Raji (cell line): ENCODE data around the gene ARID5A.
A peak's percentile ranks its signal among the peaks of the same experiment; 100 is the strongest.

Experiments
- POLR2A ChIP-seq: IDR thresholded peaks from 2 replicates; pipeline ENCODE4 v1.6.1; 2011; ENCODE audit warnings: low read depth, low read length, control low read depth; ENCODE audit not compliant: insufficient read depth

The ARID5A gene

GRCh38 chr2:96536445-96537065 lies at the start of gene ARID5A:
ARID5A (plus strand) TSS chr2:96536752; CDS start chr2:96536827, 75 bp downstream.
- TF ChIP-seq POLR2A, result peak; percentile 55

- no peak for TF ChIP-seq POLR2A
Observed at GRCh38 chr2:96489261-96489660, 47.3 kb upstream of the ARID5A start.

DNA sequence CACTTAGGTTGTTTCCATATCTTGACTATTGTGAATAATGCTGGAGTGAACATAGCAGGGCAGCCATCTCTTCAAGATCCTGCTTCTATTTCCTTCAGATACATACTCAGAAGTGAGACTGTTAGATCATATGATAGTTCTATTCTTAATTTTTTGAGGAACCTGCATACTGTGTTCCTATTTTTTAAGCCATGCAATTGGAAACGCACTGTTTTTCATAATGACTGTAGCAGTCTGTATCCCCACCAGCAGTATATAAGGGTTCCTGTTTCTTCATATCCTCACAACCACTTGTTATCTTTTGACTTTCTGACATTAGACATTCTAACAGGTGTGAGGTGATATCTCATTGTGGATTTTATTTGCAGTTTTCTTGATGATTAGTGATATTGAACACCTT lies 46.9 kb upstream of the ARID5A start:
- no peak for TF ChIP-seq POLR2A

- TF ChIP-seq POLR2A, result no peak
Observed at GRCh38 chr2:96491860-96492497, 44.6 kb upstream of the ARID5A start.

- TF ChIP-seq POLR2A, result no peak
Observed at GRCh38 chr2:96493072-96493471, 43.5 kb upstream of the ARID5A start.

DNA sequence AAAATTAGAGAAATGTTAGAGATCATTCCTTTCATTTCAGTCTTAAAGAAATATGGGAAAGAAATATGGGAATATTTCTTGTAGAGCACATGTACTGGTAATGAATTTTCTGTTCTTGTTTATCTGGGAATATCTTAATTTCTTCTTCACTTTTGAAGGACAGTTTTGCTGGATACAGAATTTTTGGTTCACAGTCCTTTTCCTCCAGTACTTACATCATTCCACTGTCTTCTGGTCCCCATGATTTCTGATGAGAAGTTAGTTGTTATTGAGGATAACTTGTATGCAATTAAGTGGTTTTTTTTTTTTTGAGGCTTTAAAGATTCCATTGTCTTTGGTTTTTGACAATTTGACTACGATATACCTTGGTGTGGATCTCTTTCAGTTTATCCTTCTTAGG lies 42.4 kb upstream of the ARID5A start:
- TF ChIP-seq POLR2A, result no peak

DNA sequence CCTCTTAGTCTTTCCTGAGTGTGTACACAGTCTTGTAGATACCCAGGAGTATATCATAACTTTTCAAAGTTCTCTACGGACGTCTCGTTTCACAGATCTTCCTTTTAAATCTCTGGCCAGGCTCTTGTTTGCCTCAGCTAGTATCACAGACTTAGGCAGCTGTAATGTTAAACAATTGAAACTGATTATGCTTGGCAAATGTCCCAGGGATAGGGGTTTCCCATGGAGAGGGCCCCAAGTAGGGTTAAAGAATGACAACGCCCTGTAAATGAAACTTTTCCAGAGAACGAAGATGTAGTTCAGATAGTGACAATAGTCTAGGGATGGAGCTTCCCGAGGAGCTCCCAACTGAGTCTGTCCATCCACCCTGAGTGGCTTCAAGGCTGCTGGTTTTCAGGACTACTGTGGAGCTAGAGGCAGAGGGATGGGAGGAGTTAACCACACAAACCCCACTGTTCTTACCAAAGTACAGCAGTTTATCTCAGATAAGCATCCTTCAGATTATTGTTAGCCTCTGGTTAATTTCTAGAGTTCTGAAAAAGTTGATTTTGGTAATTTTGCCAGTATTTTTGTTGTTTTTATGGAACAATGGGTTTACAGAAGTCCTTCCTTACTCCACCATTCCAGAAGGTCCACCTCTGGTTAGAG lies 40.4 kb upstream of the ARID5A start:
- TF ChIP-seq POLR2A, result no peak

GRCh38 chr2:96498021-96498431 lies 38.5 kb upstream of the ARID5A start:
- no peak for TF ChIP-seq POLR2A

GRCh38 chr2:96499061-96499960 lies 37.2 kb upstream of the ARID5A start:
- TF ChIP-seq POLR2A, result no peak

DNA sequence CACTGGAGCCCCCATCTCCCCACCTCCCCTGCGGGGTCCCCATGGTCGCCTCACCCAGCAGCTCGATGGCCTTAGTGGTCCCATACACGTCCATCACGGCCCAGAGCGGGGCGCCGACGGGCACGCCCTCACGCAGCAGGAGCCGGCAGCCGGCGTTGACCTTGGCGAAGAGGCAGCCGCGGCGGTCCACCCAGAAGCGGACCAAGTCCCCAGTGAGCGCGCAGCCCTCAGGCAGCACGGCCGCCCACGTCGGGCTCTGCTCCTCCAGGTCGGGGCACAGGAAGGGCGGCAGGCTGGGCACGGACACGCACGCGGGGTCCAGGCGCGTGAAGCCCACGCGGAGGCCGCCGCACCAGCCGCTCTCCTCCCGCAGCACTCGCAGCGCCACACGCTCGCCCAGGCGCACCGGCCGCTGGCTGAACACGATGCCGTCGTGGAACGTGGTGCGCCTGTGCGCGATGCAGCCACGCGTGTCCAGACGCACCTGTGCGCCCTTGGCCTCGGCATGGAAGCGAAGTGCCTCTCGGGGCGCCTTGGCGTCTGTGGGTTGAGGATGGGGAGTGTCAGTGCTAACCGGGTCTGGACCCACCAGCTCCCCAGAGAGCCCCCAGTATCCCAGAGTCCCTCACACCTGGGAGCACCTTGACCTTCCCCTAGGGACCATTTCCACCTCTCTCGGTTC lies 36.0 kb upstream of the ARID5A start:
- TF ChIP-seq POLR2A, result no peak

DNA sequence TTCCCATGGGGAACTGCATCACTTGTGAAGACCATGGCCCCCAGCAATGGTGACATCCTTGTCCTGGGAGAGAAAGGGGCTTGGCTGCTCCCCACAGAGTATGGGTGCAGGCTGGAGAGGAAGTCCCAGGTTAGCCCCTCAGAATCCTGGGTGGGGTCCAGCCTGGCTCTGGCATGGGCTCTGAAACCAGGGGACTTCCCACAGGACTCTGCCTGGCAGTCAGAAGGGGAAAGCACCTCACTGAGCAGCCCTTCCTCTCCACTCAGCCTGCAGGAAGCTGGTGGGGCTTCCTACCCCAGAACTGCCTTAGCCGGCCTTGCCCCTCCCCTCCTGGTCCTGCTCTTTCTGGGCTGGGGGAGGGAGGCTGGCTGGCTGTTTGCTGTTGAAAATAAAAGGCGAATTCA lies 35.1 kb upstream of the ARID5A start:
- no peak for TF ChIP-seq POLR2A

GRCh38 chr2:96501886-96502810 lies 34.4 kb upstream of the ARID5A start:
- no peak for TF ChIP-seq POLR2A

DNA sequence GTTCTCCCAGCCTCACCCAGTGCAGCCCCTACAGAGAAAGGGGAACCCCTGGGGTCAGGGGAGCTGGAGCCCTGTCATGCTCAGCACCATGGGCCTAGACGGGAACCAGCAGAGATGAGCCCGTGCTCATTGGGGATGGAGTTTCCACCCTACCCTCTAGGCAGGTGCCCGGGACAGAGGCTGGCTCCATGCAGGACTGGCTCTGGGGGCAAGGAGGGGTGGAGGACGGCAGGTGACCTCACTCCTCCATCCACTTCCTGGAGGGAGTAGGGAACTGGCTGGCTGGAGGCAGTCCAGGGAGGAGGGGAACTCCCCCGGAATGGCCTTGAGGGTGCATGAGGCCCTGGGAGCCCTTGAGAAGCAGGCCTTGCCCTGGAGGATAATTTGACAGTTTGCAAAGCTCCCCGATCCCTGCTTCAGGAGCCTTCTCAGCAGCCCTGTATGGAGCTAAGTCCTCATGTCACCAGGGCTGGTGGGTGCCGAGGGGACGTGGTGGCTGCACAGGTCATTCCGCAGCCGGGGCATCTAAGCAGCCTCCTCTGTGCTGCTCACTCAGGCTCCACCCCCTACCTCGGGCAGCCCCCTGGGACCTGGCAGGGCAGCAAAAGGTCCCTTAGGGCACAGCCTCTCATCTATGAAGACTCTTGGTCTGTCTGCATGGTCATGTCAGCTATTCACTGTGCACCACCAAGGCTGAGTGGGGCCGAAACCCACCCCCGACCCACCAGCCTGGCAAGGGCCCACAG lies 33.5 kb upstream of the ARID5A start:
- TF ChIP-seq POLR2A, result no peak
